Measurements from ENCODE around the gene HPCAL1.
A peak's percentile ranks its signal among the peaks of the same experiment; 100 is the strongest.

HPCAL1 gene

DNA sequence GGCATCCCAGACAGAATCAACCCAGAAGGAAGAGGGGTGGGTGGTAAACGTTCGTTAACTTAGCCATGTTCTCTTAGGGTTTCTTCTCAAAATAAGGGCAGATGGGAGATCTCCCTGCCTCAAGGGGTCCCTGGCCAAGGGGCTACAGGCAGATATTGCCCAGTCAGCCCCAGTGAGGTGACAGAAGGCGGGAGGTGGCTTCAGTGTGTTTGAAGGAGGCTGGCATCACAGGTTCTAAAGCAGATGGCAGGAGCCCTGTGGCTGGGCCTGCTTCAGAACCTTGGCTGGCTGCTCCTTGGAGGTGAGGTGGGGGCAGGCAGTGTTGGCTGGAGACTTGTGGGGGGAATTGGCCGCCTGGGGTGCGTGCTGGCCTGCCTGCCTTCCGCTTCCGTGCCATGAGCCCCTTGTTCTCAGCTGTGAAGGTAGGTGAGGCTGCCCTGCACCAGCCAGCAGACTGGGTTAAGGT lies 23.5 kb downstream of the HPCAL1 start:
- no peak overlapping the region for H3K27ac Mint-ChIP-seq
- H3K27me3 Mint-ChIP-seq: no peaks in the 10 kb centered on the region
- H3K36me3 Mint-ChIP-seq (ENCODE audit: low read depth): peaks cover 15% of the 10 kb centered on the region
- H3K9me3 Mint-ChIP-seq: no peaks in the 10 kb centered on the region
- H3K4me3 Mint-ChIP-seq: no peak overlapping the region
- peaks cover 77% of the 10 kb centered on the region for H3K4me1 Mint-ChIP-seq (ENCODE audit: low read depth)

- no peaks in the 10 kb centered on the region for H3K9me3 Mint-ChIP-seq
- H3K4me3 Mint-ChIP-seq: no peak overlapping the region
- peak overlapping the region; percentile 18 for H3K27ac Mint-ChIP-seq
- peaks cover 85% of the 10 kb centered on the region for H3K4me1 Mint-ChIP-seq (ENCODE audit: low read depth)
- H3K27me3 Mint-ChIP-seq: no peaks in the 10 kb centered on the region
- H3K36me3 Mint-ChIP-seq (ENCODE audit: low read depth): peaks cover 10% of the 10 kb centered on the region
These were observed 24.2 kb downstream of the HPCAL1 start for GRCh38 chr2:10326707-10327594.

GRCh38 chr2:10327896-10328669 lies 25.4 kb downstream of the HPCAL1 start:
- H3K27me3 Mint-ChIP-seq: no peaks in the 10 kb centered on the region
- H3K4me3 Mint-ChIP-seq: no peak overlapping the region
- no peaks in the 10 kb centered on the region for H3K9me3 Mint-ChIP-seq
- peak overlapping the region; percentile 85 for H3K27ac Mint-ChIP-seq
- H3K4me1 Mint-ChIP-seq (ENCODE audit: low read depth): peaks cover 95% of the 10 kb centered on the region
- peaks cover 1% of the 10 kb centered on the region for H3K36me3 Mint-ChIP-seq (ENCODE audit: low read depth)

DNA sequence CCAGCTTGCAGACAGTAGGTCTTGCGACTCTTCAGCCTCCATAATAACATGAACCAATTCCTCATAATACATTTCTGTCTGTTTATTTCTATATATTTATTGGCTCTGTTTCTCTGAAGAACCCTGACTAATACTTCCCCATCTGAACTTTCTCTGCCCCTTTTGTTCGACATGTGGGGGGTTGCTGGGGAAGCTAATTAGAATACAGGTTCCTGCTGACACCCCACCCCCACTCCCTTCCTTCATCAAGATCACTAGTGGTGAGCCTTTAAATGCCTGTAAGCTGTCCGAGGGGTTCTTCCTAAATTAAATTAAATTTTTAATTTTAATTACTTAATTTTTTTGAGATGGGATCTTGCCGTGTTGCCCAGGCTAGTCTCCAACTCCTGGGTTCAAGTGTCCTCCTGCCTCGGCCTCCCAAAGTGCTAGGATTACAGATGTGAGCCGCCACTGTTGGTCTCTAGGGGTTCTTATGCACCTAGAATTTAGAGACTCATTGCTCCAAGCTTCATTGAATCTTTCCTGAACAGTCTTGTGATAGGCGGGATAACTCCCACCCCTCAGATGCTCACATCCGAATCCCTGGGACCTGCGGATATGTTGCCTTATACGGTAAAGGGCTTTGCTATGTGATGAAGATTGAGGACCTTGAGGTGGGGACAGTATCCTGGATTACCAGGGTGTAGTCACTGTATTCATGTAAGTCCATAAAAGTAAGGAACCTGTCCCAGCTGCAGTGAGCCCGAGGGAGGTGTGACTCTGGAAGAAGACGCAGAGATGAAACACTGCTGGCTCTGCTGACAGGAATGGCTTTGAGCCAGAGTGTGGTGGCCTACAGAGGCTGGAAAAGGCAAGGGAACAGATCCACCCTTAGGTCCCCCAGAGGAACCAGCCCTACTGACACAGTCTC lies 26.2 kb downstream of the HPCAL1 start:
- Mint-ChIP-seq H3K27me3 (no peaks in the 10 kb centered on the region), H3K4me3 (peak overlapping the region; percentile 83), H3K9me3 (no peaks in the 10 kb centered on the region), H3K36me3 (ENCODE audit: low read depth) (peaks cover 4% of the 10 kb centered on the region), H3K4me1 (ENCODE audit: low read depth) (peaks cover 96% of the 10 kb centered on the region), H3K27ac (peak overlapping the region; percentile 96)

DNA sequence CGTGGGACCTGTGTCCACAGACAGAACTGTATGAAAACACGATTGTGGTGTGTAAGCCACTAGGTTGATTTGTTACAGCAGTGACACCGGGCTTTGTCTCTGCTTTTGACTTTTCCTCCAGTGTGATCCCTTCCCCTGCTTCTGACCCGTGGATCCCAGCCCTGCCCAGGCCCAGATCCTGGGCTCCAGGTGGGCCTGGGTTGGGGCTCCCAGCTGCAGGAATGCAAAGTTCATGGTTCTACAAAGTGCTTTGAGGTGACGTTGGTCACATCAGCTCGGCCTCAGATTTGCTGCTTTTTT lies 26.8 kb downstream of the HPCAL1 start:
- H3K4me1 Mint-ChIP-seq (ENCODE audit: low read depth): peaks cover 92% of the 10 kb centered on the region
- peak overlapping the region; percentile 96 for H3K27ac Mint-ChIP-seq
- peaks cover 9% of the 10 kb centered on the region for H3K36me3 Mint-ChIP-seq (ENCODE audit: low read depth)
- H3K4me3 Mint-ChIP-seq: peak overlapping the region; percentile 83
- H3K9me3 Mint-ChIP-seq: no peaks in the 10 kb centered on the region
- no peaks in the 10 kb centered on the region for H3K27me3 Mint-ChIP-seq

DNA sequence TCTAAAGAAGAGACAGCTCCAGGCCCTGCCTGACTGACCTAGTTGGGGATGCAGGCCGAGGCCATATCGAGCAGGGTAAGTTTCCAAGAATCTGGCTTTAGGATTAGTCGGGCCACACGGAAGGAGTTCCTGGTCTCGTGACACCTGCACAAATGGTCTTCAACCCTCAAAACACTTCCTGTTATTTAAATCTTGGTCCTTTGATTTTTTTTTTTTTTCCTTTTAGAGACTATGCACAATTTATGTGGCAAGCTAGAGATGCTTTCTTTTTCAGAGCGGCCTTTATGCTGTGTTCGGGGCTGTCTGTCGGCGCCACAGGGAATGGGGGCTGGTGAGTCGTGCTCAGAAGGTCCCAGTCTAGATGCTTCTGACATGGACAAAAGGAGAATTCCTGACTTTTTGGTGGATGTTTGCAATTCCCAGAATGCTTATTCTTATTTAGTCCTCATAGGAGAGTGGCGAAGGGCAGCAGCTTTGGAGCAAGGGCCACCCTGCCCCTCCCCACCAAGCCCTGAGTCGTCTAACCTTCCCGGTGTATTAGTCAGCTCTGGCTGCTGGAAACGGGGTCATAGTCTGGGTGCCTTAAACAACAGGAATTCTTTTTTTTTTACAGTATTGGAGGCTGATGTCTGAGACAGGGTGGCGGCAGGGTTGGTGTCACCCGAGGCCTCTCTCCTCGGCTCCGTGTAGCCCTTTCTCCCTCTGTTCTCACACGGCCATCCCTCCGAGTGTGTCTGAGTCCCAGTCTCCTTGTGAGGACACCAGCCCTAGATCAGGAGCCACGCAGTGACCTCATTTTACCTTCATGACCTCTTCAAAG lies 27.4 kb downstream of the HPCAL1 start:
- Mint-ChIP-seq H3K27ac (peak overlapping the region; percentile 96), H3K9me3 (no peaks in the 10 kb centered on the region), H3K4me3 (peak overlapping the region; percentile 83), H3K27me3 (no peaks in the 10 kb centered on the region), H3K36me3 (ENCODE audit: low read depth) (peaks cover 14% of the 10 kb centered on the region), H3K4me1 (ENCODE audit: low read depth) (peaks cover 94% of the 10 kb centered on the region)

DNA sequence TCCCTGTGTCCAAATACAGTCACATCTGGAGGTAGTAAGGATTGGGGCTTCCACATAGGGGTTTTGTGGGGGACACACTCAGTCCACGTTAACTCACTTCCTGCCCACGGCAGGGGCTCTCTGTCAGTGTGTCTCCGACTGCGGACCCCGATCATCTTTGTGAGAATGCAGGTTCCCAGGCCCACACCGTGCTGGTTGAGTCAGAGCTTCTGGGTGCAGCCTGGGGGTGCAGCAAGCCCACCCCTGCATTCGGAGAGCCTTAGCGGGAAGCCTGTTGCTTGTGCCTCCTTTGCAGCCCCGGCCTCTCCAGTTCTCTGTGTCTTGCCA lies 28.0 kb downstream of the HPCAL1 start:
- H3K27ac Mint-ChIP-seq: peak overlapping the region; percentile 96
- peak overlapping the region; percentile 83 for H3K4me3 Mint-ChIP-seq
- H3K27me3 Mint-ChIP-seq: no peaks in the 10 kb centered on the region
- peaks cover 20% of the 10 kb centered on the region for H3K36me3 Mint-ChIP-seq (ENCODE audit: low read depth)
- no peaks in the 10 kb centered on the region for H3K9me3 Mint-ChIP-seq
- peaks cover 90% of the 10 kb centered on the region for H3K4me1 Mint-ChIP-seq (ENCODE audit: low read depth)

GRCh38 chr2:10331027-10331701 lies 28.5 kb downstream of the HPCAL1 start:
- Mint-ChIP-seq H3K4me1 (ENCODE audit: low read depth) (peaks cover 86% of the 10 kb centered on the region), H3K36me3 (ENCODE audit: low read depth) (peaks cover 22% of the 10 kb centered on the region), H3K4me3 (peak overlapping the region; percentile 83), H3K27ac (peak overlapping the region; percentile 96), H3K27me3 (no peaks in the 10 kb centered on the region), H3K9me3 (no peaks in the 10 kb centered on the region)

DNA sequence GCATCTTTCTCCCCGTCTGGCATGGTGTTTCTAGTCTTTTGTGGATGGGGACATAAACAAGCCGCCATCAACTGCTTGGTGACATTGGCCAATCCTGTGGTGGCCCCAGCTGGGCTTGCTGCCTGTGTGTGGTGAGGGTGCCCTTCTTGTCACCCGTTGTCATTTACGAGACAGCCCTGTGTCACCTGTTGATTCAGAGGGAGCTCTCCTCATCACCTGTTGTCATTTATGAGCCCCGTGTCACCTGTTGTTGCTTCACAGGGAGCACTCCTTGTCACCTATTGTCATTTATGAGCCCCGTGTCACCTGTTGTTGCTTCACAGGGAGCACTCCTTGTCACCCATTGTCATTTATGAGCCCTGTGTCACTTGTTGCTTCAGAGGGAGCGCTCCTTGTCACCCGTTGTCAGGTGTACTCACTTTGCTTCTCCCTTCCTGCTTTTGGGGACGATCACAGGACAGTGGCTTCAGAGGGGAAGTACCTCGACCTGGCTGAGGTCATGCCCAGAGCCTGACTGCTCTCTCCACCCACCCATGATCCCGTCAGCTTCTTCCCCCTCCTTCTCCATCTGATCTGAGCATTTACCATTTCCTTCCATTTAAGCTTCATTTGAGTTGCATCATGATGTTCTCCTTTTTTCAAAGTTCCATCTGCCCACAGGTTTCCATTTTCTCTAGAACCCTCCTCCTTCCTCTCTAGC lies 29.1 kb downstream of the HPCAL1 start:
- H3K27ac Mint-ChIP-seq: peak overlapping the region; percentile 96
- peaks cover 86% of the 10 kb centered on the region for H3K4me1 Mint-ChIP-seq (ENCODE audit: low read depth)
- no peaks in the 10 kb centered on the region for H3K27me3 Mint-ChIP-seq
- peak overlapping the region; percentile 83 for H3K4me3 Mint-ChIP-seq
- peaks cover 22% of the 10 kb centered on the region for H3K36me3 Mint-ChIP-seq (ENCODE audit: low read depth)
- no peaks in the 10 kb centered on the region for H3K9me3 Mint-ChIP-seq

DNA sequence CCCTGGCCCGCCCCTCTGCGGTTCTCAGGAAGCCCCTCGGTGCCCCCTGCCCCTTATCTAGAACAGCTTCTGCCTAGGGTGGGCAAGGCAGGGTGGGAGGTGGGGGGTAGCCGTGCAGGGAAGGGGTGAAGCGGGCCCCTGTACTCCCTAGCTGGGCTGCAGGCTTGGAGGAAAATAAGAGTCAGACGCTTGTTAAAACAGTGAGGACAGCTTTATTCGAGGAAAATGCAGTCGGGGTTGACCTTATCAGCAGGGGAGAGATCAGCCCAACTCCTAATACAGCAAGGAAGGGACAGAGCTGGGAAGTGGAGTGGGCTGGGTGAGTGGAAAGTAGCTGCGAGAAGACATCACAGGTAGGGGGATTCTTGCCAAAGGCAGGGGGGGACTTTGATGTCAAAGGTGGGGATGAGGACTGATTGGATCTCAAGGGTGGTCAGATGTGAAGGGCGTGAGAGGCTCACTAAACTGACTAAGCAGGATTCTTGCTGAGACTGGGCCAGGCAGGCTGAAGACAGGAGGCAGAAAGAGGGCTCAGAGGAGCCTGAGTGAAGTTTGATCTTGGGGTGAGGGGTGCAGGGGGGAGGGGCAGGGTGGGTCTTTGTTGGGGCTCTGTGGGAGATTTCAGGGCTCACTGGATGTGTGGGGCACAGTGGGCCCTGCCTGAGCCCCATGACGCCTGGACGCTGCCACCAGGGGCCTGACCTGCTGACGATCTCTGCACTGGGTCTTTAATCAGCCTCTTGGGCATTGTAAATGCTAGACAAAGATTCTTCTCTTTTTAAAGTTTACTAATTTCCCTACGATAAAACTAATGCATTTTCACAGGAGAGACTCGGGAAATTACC lies 29.9 kb downstream of the HPCAL1 start:
- H3K4me1 Mint-ChIP-seq (ENCODE audit: low read depth): peaks cover 83% of the 10 kb centered on the region
- no peaks in the 10 kb centered on the region for H3K9me3 Mint-ChIP-seq
- H3K4me3 Mint-ChIP-seq: peak overlapping the region; percentile 83
- H3K36me3 Mint-ChIP-seq (ENCODE audit: low read depth): peaks cover 25% of the 10 kb centered on the region
- H3K27ac Mint-ChIP-seq: peak overlapping the region; percentile 96
- H3K27me3 Mint-ChIP-seq: no peaks in the 10 kb centered on the region

DNA sequence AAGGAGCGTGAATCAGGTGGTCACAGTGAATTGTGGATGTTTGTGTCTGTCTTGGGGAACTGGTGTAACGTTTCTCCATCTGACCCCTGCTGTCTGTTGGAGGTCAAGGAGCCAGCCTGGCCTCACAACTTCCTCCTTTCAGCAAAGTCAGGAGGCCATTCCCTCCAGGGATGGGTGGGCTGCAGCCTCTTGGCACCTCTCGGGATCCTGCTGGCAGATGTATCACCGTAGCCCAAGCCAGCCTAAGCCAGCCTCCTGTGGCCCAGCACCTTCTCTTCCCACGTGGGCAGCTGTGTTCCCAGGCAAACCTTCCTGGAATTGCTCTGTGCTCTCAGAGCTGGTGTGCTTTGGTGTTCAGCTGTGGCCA lies 30.5 kb downstream of the HPCAL1 start:
- Mint-ChIP-seq H3K4me3 (peak overlapping the region; percentile 83), H3K27me3 (no peaks in the 10 kb centered on the region), H3K4me1 (ENCODE audit: low read depth) (peaks cover 83% of the 10 kb centered on the region), H3K36me3 (ENCODE audit: low read depth) (peaks cover 31% of the 10 kb centered on the region), H3K27ac (peak overlapping the region; percentile 96), H3K9me3 (no peaks in the 10 kb centered on the region)

GRCh38 chr2:10333966-10334365 lies 31.3 kb downstream of the HPCAL1 start:
- Mint-ChIP-seq H3K27ac (peak overlapping the region; percentile 96), H3K4me1 (ENCODE audit: low read depth) (peaks cover 81% of the 10 kb centered on the region), H3K4me3 (peak overlapping the region; percentile 83)

More at GRCh38 chr2:10333966-10334365, 31.3 kb downstream of the HPCAL1 start:
- peaks cover 38% of the 10 kb centered on the region for H3K36me3 Mint-ChIP-seq (ENCODE audit: low read depth)
- H3K9me3 Mint-ChIP-seq: no peaks in the 10 kb centered on the region
- no peaks in the 10 kb centered on the region for H3K27me3 Mint-ChIP-seq

Measured in stimulated activated naive CD8-positive, alpha-beta T cell treated with anti-CD3 and anti-CD28 coated beads, Interleukin-15, Interleukin-2, amounts not matched to agents 100 ng/mL and 50 ng/mL, for 24 hours (primary cell).